GDM1 (cell line): Measurements from ENCODE around the gene AUH.

ENCODE experiments used
- DNase-seq: peaks from one replicate; lab custom pipeline; 2025; lab: John Stamatoyannopoulos, UW

Gene AUH

GRCh38 chr9:91338681-91339080 lies 23.0 kb downstream of the AUH start:
- no peak for DNase-seq

- DNase-seq: no peak
These were observed 24.9 kb downstream of the AUH start for GRCh38 chr9:91336786-91337185.

GRCh38 chr9:91334053-91334452 lies 27.7 kb downstream of the AUH start:
- DNase-seq: no peak

- DNase-seq: no peak
These were observed 28.2 kb downstream of the AUH start for GRCh38 chr9:91333551-91333950.

GRCh38 chr9:91332546-91333231 lies 29.0 kb downstream of the AUH start:
- peak; percentile 12 for DNase-seq

- DNase-seq: no peak
These were observed 29.9 kb downstream of the AUH start for GRCh38 chr9:91331849-91332248.

GRCh38 chr9:91328186-91328585 lies 33.5 kb downstream of the AUH start:
- DNase-seq: no peak

- no peak for DNase-seq
These were observed 40.0 kb downstream of the AUH start for GRCh38 chr9:91321691-91322090.

- DNase-seq: no peak
These were observed 41.4 kb downstream of the AUH start for GRCh38 chr9:91320299-91320698.

GRCh38 chr9:91316093-91316492 lies 45.6 kb downstream of the AUH start:
- no peak for DNase-seq

GRCh38 chr9:91315191-91315590 lies 46.5 kb downstream of the AUH start:
- no peak for DNase-seq

GRCh38 chr9:91312717-91313325 lies 48.9 kb downstream of the AUH start:
- no peak for DNase-seq

- DNase-seq: no peak
These were observed 51.7 kb downstream of the AUH start for GRCh38 chr9:91310037-91310436.

GRCh38 chr9:91308191-91308590 lies 53.5 kb downstream of the AUH start:
- DNase-seq: no peak

GRCh38 chr9:91307279-91307678 lies 54.4 kb downstream of the AUH start:
- DNase-seq: no peak

- DNase-seq: no peak
These were observed 55.5 kb downstream of the AUH start for GRCh38 chr9:91306296-91306630.

GRCh38 chr9:91305596-91306295 lies 56.0 kb downstream of the AUH start:
- DNase-seq: no peak

- DNase-seq: no peak
These were observed 57.8 kb downstream of the AUH start for GRCh38 chr9:91303741-91304415.

GRCh38 chr9:91302831-91303230 lies 58.9 kb downstream of the AUH start:
- DNase-seq: no peak

- DNase-seq: no peak
These were observed 60.6 kb downstream of the AUH start for GRCh38 chr9:91301161-91301560.

GRCh38 chr9:91298311-91298710 lies 63.4 kb downstream of the AUH start:
- DNase-seq: no peak

GRCh38 chr9:91297306-91297705 lies 64.4 kb downstream of the AUH start:
- DNase-seq: no peak

GRCh38 chr9:91296354-91296753 lies 65.4 kb downstream of the AUH start:
- no peak for DNase-seq
